H9 (cell line): ENCODE data around the gene NDOR1. TPM values are rescaled to one million over a fixed set of nuclear protein-coding genes. Genes with fewer than 3 reads are reported as not detected.

Source experiments
- DNase-seq: peaks from one replicate; pipeline ENCODE4 v3.0.0-alpha.2; 2017
- H2AFZ ChIP-seq: one replicate; pipeline ENCODE4 v1.6.1; 2013; ENCODE audit warnings: mild to moderate bottlenecking, low read length, control low read depth, moderate library complexity
- H2AK5ac ChIP-seq: 2 replicates; pipeline ENCODE4 v1.6.1; 2013; ENCODE audit warnings: low read length, control low read depth, mixed read lengths; ENCODE audit not compliant: insufficient read length
- H2BK120ac ChIP-seq: one replicate; pipeline ENCODE4 v1.6.1; 2013; ENCODE audit warnings: low read depth, mild to moderate bottlenecking, low read length, control low read depth, inconsistent platforms; ENCODE audit not compliant: poor library complexity, severe bottlenecking
- H2BK12ac ChIP-seq: 2 replicates; pipeline ENCODE4 v1.6.1; 2013; ENCODE audit warnings: low read length, control low read depth, mixed read lengths, low read depth; ENCODE audit not compliant: insufficient read length
- H2BK15ac ChIP-seq: 2 replicates; pipeline ENCODE4 v1.6.1; 2013; ENCODE audit warnings: low read depth, low read length, control low read depth
- H2BK20ac ChIP-seq: one replicate; pipeline ENCODE4 v1.6.1; 2013; ENCODE audit warnings: low read depth, mild to moderate bottlenecking, low read length, control low read depth, inconsistent platforms; ENCODE audit not compliant: poor library complexity, severe bottlenecking
- H2BK5ac ChIP-seq: 2 replicates; pipeline ENCODE4 v1.6.1; 2013; ENCODE audit warnings: low read length, control low read depth, mixed read lengths; ENCODE audit not compliant: insufficient read length
- H3K14ac ChIP-seq: 2 replicates; pipeline ENCODE4 v1.6.1; 2013; ENCODE audit warnings: low read length, control low read depth; ENCODE audit not compliant: insufficient read depth
- H3K18ac ChIP-seq: 2 replicates; pipeline ENCODE4 v1.6.1; 2013; ENCODE audit warnings: low read depth, mild to moderate bottlenecking, mixed read lengths, low read length, control low read depth; ENCODE audit not compliant: insufficient read length
- H3K23ac ChIP-seq: 2 replicates; pipeline ENCODE4 v1.6.1; 2013; ENCODE audit warnings: low read length, control low read depth, mixed read lengths, low read depth; ENCODE audit not compliant: insufficient read length
- H3K23me2 ChIP-seq: 2 replicates; pipeline ENCODE4 v1.6.1; 2013; ENCODE audit warnings: low read depth, mild to moderate bottlenecking, mixed read lengths, low read length, control low read depth; ENCODE audit not compliant: insufficient read length, poor library complexity, severe bottlenecking
- H3K27ac ChIP-seq: 2 replicates; pipeline ENCODE4 v1.5.1; 2013; ENCODE audit warnings: low read length, control low read depth, mixed read lengths, low read depth; ENCODE audit not compliant: insufficient read length
- H3K27me3 ChIP-seq: 2 replicates; pipeline ENCODE4 v1.6.1; 2013; ENCODE audit warnings: low read length, control low read depth, inconsistent platforms; ENCODE audit not compliant: insufficient read depth
- H3K4ac ChIP-seq: 2 replicates; pipeline ENCODE4 v1.6.1; 2013; ENCODE audit warnings: low read depth, mild to moderate bottlenecking, control low read depth, inconsistent platforms, low read length, moderate library complexity
- H3K4me1 ChIP-seq: 2 replicates; pipeline ENCODE4 v1.6.1; 2013; ENCODE audit warnings: low read length, control low read depth, inconsistent platforms; ENCODE audit not compliant: insufficient read depth
- H3K4me2 ChIP-seq: 2 replicates; pipeline ENCODE4 v1.6.1; 2013; ENCODE audit warnings: low read length, control low read depth, mixed read lengths; ENCODE audit not compliant: insufficient read length, insufficient read depth
- H3K56ac ChIP-seq: 2 replicates; pipeline ENCODE4 v1.6.1; 2013; ENCODE audit warnings: low read depth, mild to moderate bottlenecking, mixed read lengths, low read length, control low read depth; ENCODE audit not compliant: insufficient read length
- H3K79me1 ChIP-seq: 2 replicates; pipeline ENCODE4 v1.6.1; 2013; ENCODE audit warnings: low read depth, mild to moderate bottlenecking, moderate library complexity, low read length, control low read depth, inconsistent platforms; ENCODE audit not compliant: insufficient read depth, poor library complexity, severe bottlenecking
- H3K79me2 ChIP-seq: 2 replicates; pipeline ENCODE4 v1.6.1; 2013; ENCODE audit warnings: low read length, control low read depth, inconsistent platforms; ENCODE audit not compliant: insufficient read depth
- H3K9ac ChIP-seq: 2 replicates; pipeline ENCODE4 v1.6.1; 2013; ENCODE audit warnings: low read length, control low read depth, mixed read lengths; ENCODE audit not compliant: insufficient read length; ENCODE audit errors: extremely low read depth
- H3K9me3 ChIP-seq: one replicate; pipeline ENCODE4 v1.6.1; 2013; ENCODE audit warnings: low read depth, low read length, inconsistent platforms; ENCODE audit not compliant: control insufficient read depth
- H3T11ph ChIP-seq: one replicate; pipeline ENCODE4 v1.6.1; 2013; ENCODE audit warnings: mild to moderate bottlenecking, low read length, control low read depth, inconsistent platforms
- H4K20me1 ChIP-seq: one replicate; pipeline ENCODE4 v1.6.1; 2013; ENCODE audit not compliant: control insufficient read depth, insufficient read length, insufficient read depth
- H4K5ac ChIP-seq: 2 replicates; pipeline ENCODE4 v1.6.1; 2013; ENCODE audit warnings: low read depth, mild to moderate bottlenecking, mixed read lengths, low read length, control low read depth; ENCODE audit not compliant: insufficient read length
- H4K8ac ChIP-seq: replicated peaks from 2 replicates; pipeline ENCODE4 v1.6.1; 2013; ENCODE audit warnings: low read length, control low read depth, mixed read lengths, low read depth; ENCODE audit not compliant: insufficient read length
- H4K91ac ChIP-seq: 2 replicates; pipeline ENCODE4 v1.6.1; 2013; ENCODE audit warnings: low read depth, mild to moderate bottlenecking, moderate library complexity, mixed read lengths, low read length, control low read depth; ENCODE audit not compliant: insufficient read length
- H3K27ac Mint-ChIP-seq, 3 experiments: 2 replicates in 2 of 3; 3 replicates in 1 of 3; pipeline ENCODE4 v1.8.0; 2020 to 2021; ENCODE audit warnings: mixed read lengths in 3 of 3, mild to moderate bottlenecking in 1 of 3, moderate library complexity in 1 of 3
- H3K27me3 Mint-ChIP-seq: 2 replicates; pipeline ENCODE4 v1.8.0; 2021; ENCODE audit warnings: low read depth, mild to moderate bottlenecking, moderate library complexity, mixed read lengths
- H3K36me3 Mint-ChIP-seq, 3 experiments: 2 replicates in 2 of 3; 3 replicates in 1 of 3; pipeline ENCODE4 v1.8.0; 2020 to 2021; ENCODE audit warnings: low read depth in 3 of 3, mixed read lengths in 3 of 3; ENCODE audit not compliant: insufficient read depth in 1 of 3
- H3K4me1 Mint-ChIP-seq, 2 experiments: 2 replicates each; pipeline ENCODE4 v1.8.0; 2020; ENCODE audit warnings: mixed read lengths in 2 of 2
- H3K4me3 Mint-ChIP-seq, 2 experiments: 2 replicates in 1 of 2; 3 replicates in 1 of 2; pipeline ENCODE4 v1.8.0; 2020 to 2021; ENCODE audit warnings: mild to moderate bottlenecking in 2 of 2, mixed read lengths in 2 of 2, moderate library complexity in 1 of 2
- H3K9me3 Mint-ChIP-seq, 2 experiments: 2 replicates in 1 of 2; 3 replicates in 1 of 2; pipeline ENCODE4 v1.8.0; 2020; ENCODE audit warnings: mild to moderate bottlenecking in 2 of 2, mixed read lengths in 2 of 2, moderate library complexity in 1 of 2
- WGBS: extraction: QIAGEN DNeasy Blood & Tissue Kit; methylation state at CpG from one replicate; pipeline ENCODE4 v1.1.7; 2013; ENCODE audit warnings: missing lambda C conversion rate, low lambda C conversion rate, mixed read lengths; ENCODE audit not compliant: insufficient read length; ENCODE audit errors: extremely low coverage; 5-methylcytosine and 5-hydroxymethylcytosine counted together
- total RNA-seq: library from RNA; stranded (reverse); gene quantifications from 2 replicates; pipeline ENCODE4 v1.2.1, GENCODE V29; 2021
- TF ChIP-seq, protein P1 (sequence below): fragments of 200-600 bp; sonication (generic); conservative IDR thresholded peaks from 3 replicates; pipeline ENCODE4 v1.8.0; 2021; ENCODE audit warnings: antibody characterized with exemption, mild to moderate bottlenecking

Gene NDOR1
- total RNA-seq, 1 experiment from 2014 or later, result 44.1 TPM

DNA sequence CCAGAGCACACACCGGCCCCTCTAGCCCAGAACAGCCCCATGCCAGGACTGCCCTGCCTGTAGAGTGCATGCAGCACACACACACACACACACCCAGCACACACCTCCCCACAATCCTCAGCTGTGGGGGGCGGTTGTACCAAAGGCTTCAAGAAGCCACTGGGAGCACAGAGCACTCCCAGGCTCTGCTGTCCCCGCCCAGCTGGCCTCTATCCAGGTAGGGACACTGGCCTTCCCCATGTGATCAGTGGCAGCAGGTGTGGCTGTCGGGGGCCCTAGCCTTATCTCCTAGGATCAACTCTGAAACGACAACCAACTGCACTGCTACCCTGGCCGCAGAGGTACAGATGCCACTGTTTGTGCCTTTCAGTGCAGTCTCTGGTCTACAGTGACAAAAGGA, 19.1 kb upstream of the NDOR1 start:
- H4K5ac ChIP-seq, result no peak overlapping the region
- no peak overlapping the region for H3K56ac ChIP-seq
- no peak overlapping the region for H2AFZ ChIP-seq
- peaks cover 5% of the 10 kb centered on the region; the same call in 1 of the 2 replicates for H3K4me1 ChIP-seq
- no peak overlapping the region for H3K27ac ChIP-seq
- no peak overlapping the region for H4K91ac ChIP-seq
- no peak for DNase-seq
- H2BK5ac ChIP-seq, result no peak overlapping the region
- H3K14ac ChIP-seq, result no peak overlapping the region
- peaks cover 10 to 63% (median 53%) of the 10 kb centered on the region in 3 experiments; a peak in 6 of 7 replicates for H3K36me3 Mint-ChIP-seq
- peak overlapping the region; percentile 82 for H3K4me2 ChIP-seq
- no peak overlapping the region for H3T11ph ChIP-seq
- H3K9me3 Mint-ChIP-seq, result no peaks in the 10 kb centered on the region
- no CpG with 5 or more reads among the region's 6 CpGs for WGBS
- H4K20me1 ChIP-seq, result peaks cover 2% of the 10 kb centered on the region
- H2AK5ac ChIP-seq, result no peak overlapping the region
- no peak overlapping the region for H2BK20ac ChIP-seq
- H3K23me2 ChIP-seq, result peaks cover 13% of the 10 kb centered on the region
- peaks cover 6% of the 10 kb centered on the region for H3K79me1 ChIP-seq
- H2BK120ac ChIP-seq, result no peak overlapping the region
- TF ChIP-seq, protein P1, sequence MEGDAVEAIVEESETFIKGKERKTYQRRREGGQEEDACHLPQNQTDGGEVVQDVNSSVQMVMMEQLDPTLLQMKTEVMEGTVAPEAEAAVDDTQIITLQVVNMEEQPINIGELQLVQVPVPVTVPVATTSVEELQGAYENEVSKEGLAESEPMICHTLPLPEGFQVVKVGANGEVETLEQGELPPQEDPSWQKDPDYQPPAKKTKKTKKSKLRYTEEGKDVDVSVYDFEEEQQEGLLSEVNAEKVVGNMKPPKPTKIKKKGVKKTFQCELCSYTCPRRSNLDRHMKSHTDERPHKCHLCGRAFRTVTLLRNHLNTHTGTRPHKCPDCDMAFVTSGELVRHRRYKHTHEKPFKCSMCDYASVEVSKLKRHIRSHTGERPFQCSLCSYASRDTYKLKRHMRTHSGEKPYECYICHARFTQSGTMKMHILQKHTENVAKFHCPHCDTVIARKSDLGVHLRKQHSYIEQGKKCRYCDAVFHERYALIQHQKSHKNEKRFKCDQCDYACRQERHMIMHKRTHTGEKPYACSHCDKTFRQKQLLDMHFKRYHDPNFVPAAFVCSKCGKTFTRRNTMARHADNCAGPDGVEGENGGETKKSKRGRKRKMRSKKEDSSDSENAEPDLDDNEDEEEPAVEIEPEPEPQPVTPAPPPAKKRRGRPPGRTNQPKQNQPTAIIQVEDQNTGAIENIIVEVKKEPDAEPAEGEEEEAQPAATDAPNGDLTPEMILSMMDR, result no peak
- no peak overlapping the region for H3K18ac ChIP-seq
- no peak overlapping the region for H2BK12ac ChIP-seq
- peaks cover 17 to 22% of the 10 kb centered on the region in 2 experiments for H3K4me1 Mint-ChIP-seq
- H3K9ac ChIP-seq, result no peak overlapping the region
- H3K27me3 ChIP-seq, result no peaks in the 10 kb centered on the region
- peaks cover 10% of the 10 kb centered on the region; the same call in 1 of the 2 replicates for H3K79me2 ChIP-seq
- no peak overlapping the region for H3K27ac Mint-ChIP-seq
- no peak overlapping the region for H2BK15ac ChIP-seq
- H3K4ac ChIP-seq, result no peak overlapping the region
- no peak overlapping the region for H4K8ac ChIP-seq
- peak overlapping the region; percentile 90 to 97 for H3K4me3 Mint-ChIP-seq
- H3K27me3 Mint-ChIP-seq, result no peaks in the 10 kb centered on the region
- H3K9me3 ChIP-seq, result no peaks in the 10 kb centered on the region
- H3K23ac ChIP-seq, result no peak overlapping the region
